Measurements from ENCODE around the gene CLDN6.

DNA sequence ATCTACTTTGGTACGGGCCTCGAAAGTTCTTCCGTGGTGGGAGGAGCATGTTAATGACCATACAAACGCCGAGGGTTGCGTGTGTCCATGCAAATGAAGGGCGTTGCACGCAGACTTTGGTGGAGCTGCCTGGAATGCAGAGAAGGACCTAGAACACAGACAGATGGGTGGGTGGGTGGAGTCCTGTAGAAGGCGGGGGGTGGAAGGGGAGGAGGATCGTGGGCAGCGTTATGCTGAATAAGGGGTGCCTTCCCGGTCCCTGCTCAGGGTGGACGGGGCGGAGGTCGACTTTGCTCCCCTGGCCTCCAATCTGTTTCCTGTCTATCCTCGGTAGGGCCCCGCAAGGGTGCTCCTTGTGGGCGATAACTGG, 49.6 kb downstream of the CLDN6 start:
- no peak for TF ChIP-seq ZNF274 (IDR thresholded peaks at IDR 0.05; ENCODE audit: low read depth, low read length)
- no peak for TF ChIP-seq YY1 (IDR thresholded peaks at IDR 0.05; ENCODE audit: insufficient read depth, insufficient read length)

All from NT2/D1 (cell line).